Thyroid gland (tissue), 4 donors: Measurements from ENCODE around the gene ACP6. TPM values are rescaled to one million over a fixed set of nuclear protein-coding genes. Genes with fewer than 3 reads are reported as not detected.

Experiments used
- DNase-seq, 2 donors: peaks; one replicate each; pipeline ENCODE4 v3.0.0-alpha.2; 2019
- H3K27ac ChIP-seq, 3 donors: fragments of 200-600 bp; sonication (generic); 1 replicate in 2 of 3; 2 replicates in 1 of 3; pipeline ENCODE4 v1.5.1; 2016 to 2019; ENCODE audit warnings: mild to moderate bottlenecking in 1 of 3, moderate library complexity in 1 of 3
- H3K27me3 ChIP-seq: fragments of 200-600 bp; sonication (generic); one replicate; pipeline ENCODE4 v1.5.1; 2019
- H3K36me3 ChIP-seq, 2 donors: fragments of 200-600 bp; sonication (generic); one replicate each; pipeline ENCODE4 v1.5.1; 2016 to 2019
- H3K4me1 ChIP-seq, 2 donors: fragments of 200-600 bp; sonication (generic); one replicate each; pipeline ENCODE4 v1.5.1; 2017 to 2019
- H3K4me3 ChIP-seq, 3 donors: fragments of 200-600 bp; sonication (generic); replicated peaks in 1 of 3; 1 replicate in 2 of 3; 2 replicates in 1 of 3; pipeline ENCODE4 v1.5.1; 2016; ENCODE audit warnings: mild to moderate bottlenecking in 1 of 3
- H3K9me3 ChIP-seq: fragments of 200-600 bp; sonication (generic); one replicate; pipeline ENCODE4 v1.5.1; 2017
- CTCF ChIP-seq, 6 experiments: fragments of 200-600 bp in 3 of 6; fragments of 450-650 bp in 3 of 6; sonication (generic) in 3 of 6; IDR thresholded peaks; one replicate each; pipeline ENCODE4 v1.5.1; 2016 to 2019; ENCODE audit warnings: antibody characterized with exemption in 6 of 6, mild to moderate bottlenecking in 2 of 6, inconsistent platforms in 1 of 6, moderate library complexity in 1 of 6
- POLR2A ChIP-seq, 2 donors: fragments of 450-650 bp; IDR thresholded peaks; one replicate each; pipeline ENCODE4 v1.6.1; 2017; ENCODE audit warnings: antibody characterized with exemption in 2 of 2, mild to moderate bottlenecking in 2 of 2, moderate library complexity in 1 of 2
- WGBS, 2 donors: methylation state at CpG; one replicate each; pipeline ENCODE4 v1.1.5; 2017; 5-methylcytosine and 5-hydroxymethylcytosine counted together
- intact Hi-C: fragments of 100-400 bp; cut with DNase I; formaldehyde crosslinking; loops from one replicate; pipeline ENCODE4 v1.15.1; 2023
- total RNA-seq, 4 donors: library from RNA; depleted of rRNA; stranded (reverse); fragments of >200 nt; gene quantifications; one replicate each; pipeline ENCODE4 v1.2.3, GENCODE V29; 2016

ACP6 gene
- total RNA-seq, 4 donors from 2014 or later, result 28.9 to 36.0 (median 31.5) TPM

GRCh38 chr1:147630022-147630421 is 40.3 kb downstream of the ACP6 start:
- intact Hi-C loops, result no loop called here
- 92% methylated on average over 6 of the region's 6 CpGs for WGBS, 2 donors
- no peak overlapping the region for H3K27ac ChIP-seq

GRCh38 chr1:147628441-147628840 is 41.9 kb downstream of the ACP6 start:
- DNase-seq, result no peak
- WGBS, 2 donors, result 87 to 88% methylated on average over 5 of the region's 5 CpGs
- Histone ChIP-seq H3K4me3 (no peak overlapping the region), H3K36me3 (peaks cover 0 to 4% of the 10 kb centered on the region in 2 donors), H3K27ac (no peak overlapping the region), H3K27me3 (no peaks in the 10 kb centered on the region), H3K9me3 (no peaks in the 10 kb centered on the region), H3K4me1 (peaks cover 0 to 7% of the 10 kb centered on the region in 2 donors)
- intact Hi-C loops, result loop anchor here (5.0 kb wide), 1 partner anchor 111 kb away; no protein-coding TSS in a partner anchor
- TF ChIP-seq POLR2A (IDR thresholded peaks at IDR 0.05) (no peak), CTCF (IDR thresholded peaks at IDR 0.05) (no peak)

More at GRCh38 chr1:147630022-147630421, 40.3 kb downstream of the ACP6 start:
- H3K4me1 ChIP-seq, result peaks cover 0 to 7% of the 10 kb centered on the region in 2 donors
- no peak overlapping the region for H3K4me3 ChIP-seq
- no peak for TF ChIP-seq CTCF (IDR thresholded peaks at IDR 0.05)
- no peak for TF ChIP-seq POLR2A (IDR thresholded peaks at IDR 0.05)
- H3K9me3 ChIP-seq, result no peaks in the 10 kb centered on the region
- no peaks in the 10 kb centered on the region for H3K36me3 ChIP-seq
- H3K27me3 ChIP-seq, result no peaks in the 10 kb centered on the region
- DNase-seq, result no peak

GRCh38 chr1:147627435-147628110 is 42.8 kb downstream of the ACP6 start:
- no peak overlapping the region for H3K27ac ChIP-seq
- DNase-seq, result peak; percentile 63 to 64
- H3K9me3 ChIP-seq, result no peaks in the 10 kb centered on the region
- TF ChIP-seq POLR2A (IDR thresholded peaks at IDR 0.05), result no peak
- peak; percentile 68 to 92 (median 78) for TF ChIP-seq CTCF (IDR thresholded peaks at IDR 0.05)
- H3K36me3 ChIP-seq, result peaks cover 0 to 4% of the 10 kb centered on the region in 2 donors
- H3K4me1 ChIP-seq, result peaks cover 0 to 7% of the 10 kb centered on the region in 2 donors
- H3K27me3 ChIP-seq, result no peaks in the 10 kb centered on the region
- WGBS, 2 donors, result 29 to 35% methylated on average over 3 of the region's 3 CpGs
- H3K4me3 ChIP-seq, result no peak overlapping the region
- intact Hi-C loops, result loop anchor here (2.0 to 5.0 kb wide), 2 partner anchors 110 to 133 kb away; no protein-coding TSS in a partner anchor

- H3K27ac ChIP-seq, result no peak overlapping the region
- 69 to 73% methylated on average over 5 of the region's 5 CpGs for WGBS, 2 donors
- intact Hi-C loops, result loop anchor here (2.0 to 5.0 kb wide), 2 partner anchors 109 to 132 kb away; no protein-coding TSS in a partner anchor
- no peak overlapping the region for H3K4me3 ChIP-seq
- no peaks in the 10 kb centered on the region for H3K9me3 ChIP-seq
- no peak for DNase-seq
- TF ChIP-seq POLR2A (IDR thresholded peaks at IDR 0.05) (no peak), CTCF (IDR thresholded peaks at IDR 0.05) (no peak)
- no peaks in the 10 kb centered on the region for H3K27me3 ChIP-seq
- H3K4me1 ChIP-seq, result peaks cover 0 to 7% of the 10 kb centered on the region in 2 donors
- H3K36me3 ChIP-seq, result peaks cover 0 to 4% of the 10 kb centered on the region in 2 donors
Measured at GRCh38 chr1:147626739-147627138, 43.6 kb downstream of the ACP6 start.

- 83 to 94% methylated on average over 2 of the region's 2 CpGs for WGBS, 2 donors
- Histone ChIP-seq H3K36me3 (peaks cover 0 to 4% of the 10 kb centered on the region in 2 donors), H3K4me3 (no peak overlapping the region), H3K27ac (no peak overlapping the region), H3K9me3 (no peaks in the 10 kb centered on the region), H3K27me3 (no peaks in the 10 kb centered on the region), H3K4me1 (peaks cover 0 to 7% of the 10 kb centered on the region in 2 donors)
- no peak for DNase-seq
- no peak for TF ChIP-seq CTCF (IDR thresholded peaks at IDR 0.05)
- TF ChIP-seq POLR2A (IDR thresholded peaks at IDR 0.05), result no peak
- intact Hi-C loops, result loop anchor here (2.0 to 5.0 kb wide), 2 partner anchors 109 to 131 kb away; no protein-coding TSS in a partner anchor
Measured at GRCh38 chr1:147626291-147626690, 44.0 kb downstream of the ACP6 start.
